HG03460 (cell line): ENCODE measurements around the gene PODNL1.
"Not testable (repeated sequence)": the region's sequence is repeated elsewhere in the genome, so short reads cannot be mapped to it uniquely, and the experiment has no call there.

Experiments
- ATAC-seq: cut with Tn5 transposase; IDR thresholded peaks from one replicate; pipeline ENCODE4 v1.9.1; 2021; ENCODE audit not compliant: unreplicated experiment

Gene PODNL1

DNA sequence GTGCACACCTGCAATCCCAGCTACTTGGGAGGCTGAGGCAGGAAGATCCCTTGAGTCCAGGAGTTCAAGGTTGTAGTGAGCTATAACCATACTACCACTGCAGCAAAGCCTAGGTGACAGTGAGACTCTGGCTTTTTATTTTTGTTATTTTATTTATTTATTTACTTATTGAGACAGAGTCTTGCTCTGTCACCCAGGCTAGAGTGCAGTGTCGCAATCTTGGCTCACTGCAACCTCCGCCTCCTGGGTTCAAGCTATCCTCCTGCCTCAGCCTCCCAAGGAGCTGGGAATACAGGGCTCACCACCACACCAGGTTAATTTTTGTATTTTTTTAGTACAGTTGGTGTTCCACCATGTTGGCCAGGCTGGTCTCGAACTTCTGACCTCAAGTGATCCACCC lies 35.3 kb upstream of the PODNL1 start:
- not testable (repeated sequence) for ATAC-seq

DNA sequence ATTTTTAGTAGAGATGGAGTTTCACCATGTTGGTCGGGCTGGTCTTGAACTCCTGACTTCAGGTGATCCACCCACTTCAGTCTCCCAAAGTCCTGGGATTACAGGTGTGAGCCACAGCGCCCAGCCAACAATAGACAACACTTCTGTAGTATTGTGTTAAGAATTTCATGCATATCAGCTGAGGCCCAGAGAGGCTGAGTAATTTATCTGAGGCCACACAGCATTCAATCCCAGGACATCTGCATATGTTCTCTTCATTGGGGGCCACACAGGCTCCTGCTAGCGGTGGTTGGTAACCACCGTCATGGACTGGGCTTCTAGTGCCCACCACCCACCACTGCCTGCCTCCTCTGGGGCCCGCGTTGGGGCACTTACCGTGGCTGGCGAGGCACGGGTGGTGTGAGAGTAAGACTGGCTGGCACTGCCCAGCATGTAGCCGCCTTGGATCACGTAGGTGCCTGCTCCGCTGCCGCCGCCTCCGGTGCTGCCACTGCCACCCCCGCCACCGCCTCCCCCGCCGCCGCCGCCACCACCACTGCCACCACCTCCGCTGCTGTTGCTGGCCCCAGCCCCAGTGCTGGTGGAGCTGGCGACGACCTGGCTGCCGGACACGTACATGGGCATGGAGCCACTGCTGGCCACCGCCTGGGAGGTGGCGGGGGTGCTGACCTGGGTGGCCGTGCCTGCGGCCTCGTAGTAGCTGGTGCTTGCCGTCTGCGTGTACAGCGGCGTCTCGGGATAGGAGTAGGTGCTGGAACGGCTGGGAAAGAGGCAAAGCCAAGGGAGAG lies 34.3 kb upstream of the PODNL1 start:
- ATAC-seq = no peak

DNA sequence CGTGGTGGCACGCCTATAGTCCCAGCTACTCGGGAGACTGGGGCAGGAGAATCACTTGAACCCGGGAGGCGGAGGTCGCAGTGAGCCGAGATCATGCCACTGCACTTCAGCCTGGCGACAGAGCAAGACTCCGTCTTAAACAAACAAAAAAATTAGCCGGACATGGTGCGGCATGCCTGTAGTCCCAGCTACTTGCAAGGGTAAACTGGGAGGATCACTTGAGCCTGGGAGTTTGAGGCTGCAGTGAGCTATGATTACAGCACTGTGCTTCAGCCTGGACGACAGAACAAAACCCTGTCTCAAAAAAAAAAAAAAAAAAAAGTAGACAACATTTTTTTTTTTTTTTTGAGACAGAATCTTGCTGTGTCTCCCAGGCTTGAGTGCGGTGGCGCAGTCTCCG lies 33.7 kb upstream of the PODNL1 start:
- ATAC-seq = not testable (repeated sequence)

DNA sequence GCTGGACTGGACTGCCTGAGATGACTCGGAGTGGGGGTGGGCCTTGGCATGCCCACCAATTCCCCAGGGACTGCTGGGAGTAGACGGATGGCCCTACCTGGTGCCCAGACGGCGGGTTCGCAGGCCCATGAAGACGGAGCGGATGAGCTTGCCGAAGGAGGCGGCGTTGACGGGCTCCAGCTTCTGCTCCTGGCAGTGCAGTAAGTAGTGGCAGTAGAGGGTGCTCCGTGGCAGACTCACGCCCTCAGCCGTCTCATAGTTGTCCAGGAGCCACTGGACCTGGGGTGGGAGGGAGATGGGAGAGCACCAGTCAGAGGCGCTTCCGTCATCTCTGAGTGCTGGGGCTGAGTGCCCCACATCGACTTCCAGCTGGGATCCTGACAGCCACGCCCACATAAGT lies 31.7 kb upstream of the PODNL1 start:
- ATAC-seq = no peak

DNA sequence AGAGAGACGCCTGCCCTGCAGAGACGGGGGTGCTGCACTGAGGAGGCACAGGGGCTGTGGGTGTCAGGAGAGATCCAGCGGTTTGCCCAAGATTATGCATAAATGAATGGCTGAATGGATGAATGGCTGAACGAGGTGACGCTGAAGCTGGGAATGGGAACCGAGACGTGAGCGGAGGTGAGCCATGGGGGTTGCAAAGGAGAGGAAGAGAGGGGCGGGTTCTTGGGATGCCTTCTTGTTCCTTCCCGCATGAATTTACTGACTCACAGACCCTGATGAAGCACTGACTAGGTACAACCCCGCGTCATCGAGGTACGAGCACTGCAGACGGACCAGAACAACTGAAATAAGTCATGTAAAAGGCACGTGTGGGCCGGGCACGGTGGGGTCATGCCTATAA lies 30.8 kb upstream of the PODNL1 start:
- ATAC-seq = no peak

DNA sequence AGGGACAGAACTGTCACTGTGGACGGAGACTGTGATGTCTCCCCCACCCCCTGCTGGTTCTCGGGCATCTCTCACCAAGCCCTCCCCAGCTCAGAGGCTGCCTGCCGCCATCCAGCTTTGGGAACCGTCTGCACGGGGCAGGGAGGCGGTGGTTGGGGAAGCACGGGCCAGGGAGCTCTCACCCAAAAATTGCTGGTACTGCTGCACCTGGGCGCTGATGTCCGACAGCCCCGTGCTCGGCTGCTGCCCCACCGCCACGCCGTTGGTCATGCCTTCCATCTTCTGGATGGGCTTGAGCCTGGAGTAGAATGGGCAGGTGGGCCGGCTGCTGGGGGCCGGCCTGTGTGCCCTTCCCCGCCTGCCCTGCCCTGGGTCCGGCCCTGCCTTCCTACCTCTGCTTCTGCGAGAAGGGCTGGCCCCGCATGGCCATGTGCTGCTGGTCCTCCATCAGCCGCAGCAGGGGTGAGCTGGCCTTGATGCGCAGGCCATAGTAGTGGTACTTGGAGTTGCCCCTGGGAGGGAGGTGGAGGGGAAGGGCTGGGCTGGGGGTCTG lies 30.2 kb upstream of the PODNL1 start:
- ATAC-seq = no peak

DNA sequence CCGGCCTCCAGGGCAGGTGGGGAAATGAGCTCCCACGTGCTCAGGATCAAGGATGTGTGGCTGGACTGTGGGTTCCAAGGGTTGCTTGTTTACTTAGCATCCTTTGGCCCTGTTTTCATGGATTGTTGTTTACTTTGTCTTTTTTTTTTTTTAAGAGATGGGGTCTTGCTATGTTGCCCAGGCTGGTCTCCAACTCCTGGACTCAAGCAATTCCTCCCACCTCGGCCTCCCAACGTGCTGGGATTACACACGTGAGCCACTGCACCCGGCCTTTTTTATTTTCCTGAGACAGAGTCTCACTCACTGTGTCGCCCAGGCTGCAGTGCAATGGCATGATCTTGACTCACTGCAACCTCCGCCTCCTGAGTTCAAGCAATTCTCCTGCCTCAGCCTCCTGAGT lies 29.0 kb upstream of the PODNL1 start:
- ATAC-seq = not testable (repeated sequence)

DNA sequence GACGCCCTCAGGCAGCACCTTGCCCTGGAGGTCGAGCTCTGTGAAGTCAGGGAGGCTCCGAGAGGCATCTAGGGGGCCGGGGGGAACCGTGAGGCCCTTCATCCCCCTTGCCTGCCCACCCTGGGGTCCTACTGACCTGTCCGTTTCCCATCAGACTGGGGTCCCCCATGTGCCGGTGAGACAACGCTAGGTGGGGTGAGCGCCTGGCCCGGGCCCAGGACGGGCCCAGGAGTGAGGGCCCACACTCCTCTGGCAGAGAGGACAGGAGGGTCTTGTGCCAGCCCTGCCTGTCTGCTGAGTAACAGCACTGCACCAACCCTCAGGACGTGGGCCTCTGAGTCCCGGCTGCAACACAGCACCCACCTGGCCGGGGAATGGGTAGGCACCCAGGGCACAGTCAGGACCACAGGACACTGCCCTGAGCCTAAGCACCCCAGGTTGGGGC lies 28.5 kb upstream of the PODNL1 start:
- ATAC-seq = no peak

DNA sequence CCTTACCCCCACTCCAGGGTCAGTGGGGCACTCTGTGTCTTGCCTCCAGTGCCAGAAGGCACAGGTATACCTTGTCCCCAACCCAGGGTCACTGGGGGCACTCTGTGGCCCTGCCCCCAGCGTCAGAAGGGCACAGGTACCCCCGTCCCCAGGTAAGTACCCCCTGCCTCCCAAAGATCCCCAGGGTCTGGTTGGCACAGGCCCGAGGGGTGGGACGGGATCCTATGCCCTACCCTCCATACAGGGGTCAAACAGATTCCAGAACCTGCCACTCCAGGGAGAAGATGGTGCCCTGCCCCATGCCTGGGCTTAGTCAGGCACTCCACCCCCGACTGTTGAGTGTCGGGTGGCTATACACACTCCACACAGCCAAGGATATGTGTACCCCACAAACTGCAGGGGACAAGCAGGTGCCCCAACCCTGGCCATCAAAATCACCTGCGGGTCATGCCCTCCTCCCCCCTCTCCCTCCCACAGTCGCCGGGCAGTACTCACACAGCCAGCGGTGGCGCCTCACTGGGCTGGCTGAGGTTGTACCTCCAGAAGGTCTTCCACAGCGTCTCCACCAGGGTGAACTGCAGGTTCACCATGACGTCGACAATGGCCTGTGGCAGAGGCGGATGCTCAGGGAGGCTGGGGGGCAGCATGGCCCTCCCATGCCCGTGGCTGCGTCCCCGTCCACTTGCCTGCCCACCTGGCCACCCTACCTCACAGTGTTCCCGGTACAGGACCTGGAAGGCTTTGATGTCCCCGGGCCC lies 27.9 kb upstream of the PODNL1 start:
- no peak for ATAC-seq

DNA sequence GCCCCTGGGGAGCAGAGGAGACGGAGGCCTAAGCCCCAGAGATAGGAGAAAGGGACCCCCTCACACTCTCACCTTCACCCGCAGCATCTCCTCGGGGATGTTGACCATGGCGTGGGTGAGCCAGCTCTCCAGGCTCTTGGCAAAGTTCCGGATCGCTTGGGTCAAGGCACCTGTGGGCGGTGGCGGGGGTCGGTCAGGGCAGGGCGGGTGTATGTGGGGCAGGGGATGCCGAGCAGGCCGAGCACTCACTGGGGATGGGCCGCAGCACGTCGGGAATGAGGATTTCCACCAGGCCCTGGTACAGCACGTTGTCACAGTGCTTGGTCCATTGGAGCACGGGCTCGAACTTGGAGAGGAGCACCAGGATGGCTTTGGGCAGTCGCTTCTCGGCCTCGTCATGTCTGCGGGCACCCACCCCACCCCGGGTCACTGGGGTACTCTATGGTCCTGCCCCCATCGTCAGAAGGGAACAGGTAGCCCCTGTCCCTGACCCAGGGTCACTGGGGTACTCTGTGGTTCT lies 27.2 kb upstream of the PODNL1 start:
- ATAC-seq = no peak

DNA sequence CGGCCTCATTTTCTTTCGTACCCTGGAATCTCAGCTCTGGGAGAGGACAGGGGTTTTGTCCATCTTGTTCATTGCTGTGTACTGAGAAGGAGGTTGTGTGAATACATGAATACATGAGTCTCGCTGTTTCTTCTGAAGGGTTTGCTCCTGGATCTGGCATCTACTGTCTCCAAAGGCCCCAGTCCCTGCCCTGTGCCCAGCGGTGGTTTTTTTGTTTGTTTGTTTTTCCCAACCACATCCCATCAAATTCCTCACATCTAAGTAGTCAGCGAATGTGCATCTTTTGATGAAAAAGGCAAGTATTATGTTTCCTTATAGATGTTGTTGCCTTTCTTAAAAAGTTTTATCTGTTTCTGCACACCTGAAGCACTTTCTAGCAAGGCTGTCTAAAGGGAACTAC lies 26.6 kb upstream of the PODNL1 start:
- no peak for ATAC-seq

DNA sequence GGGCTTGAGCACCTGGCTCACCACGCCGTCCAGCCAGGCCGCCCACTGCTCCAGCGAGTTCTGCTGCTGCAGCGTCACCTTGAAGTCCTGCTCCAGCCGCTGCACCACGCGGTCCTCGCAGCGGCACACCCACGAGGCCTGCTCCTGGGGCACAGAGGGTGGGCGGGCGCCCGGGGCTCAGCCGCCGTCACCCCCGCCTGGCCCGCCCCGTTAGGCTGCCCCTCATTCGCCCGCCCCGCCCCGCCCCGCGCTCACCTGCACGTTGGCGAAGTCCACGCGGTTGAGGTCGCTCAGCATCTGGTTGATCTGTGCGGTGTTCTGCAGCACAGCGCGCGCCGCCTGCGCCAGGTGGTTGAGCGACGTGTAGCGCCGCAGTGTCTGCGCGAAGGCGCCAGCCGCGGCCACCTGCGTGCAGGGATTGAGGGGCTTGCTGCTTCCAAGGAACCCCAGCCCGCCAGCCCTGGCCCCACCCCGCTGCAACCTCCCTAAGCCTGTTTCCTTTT lies 25.4 kb upstream of the PODNL1 start:
- no peak for ATAC-seq

DNA sequence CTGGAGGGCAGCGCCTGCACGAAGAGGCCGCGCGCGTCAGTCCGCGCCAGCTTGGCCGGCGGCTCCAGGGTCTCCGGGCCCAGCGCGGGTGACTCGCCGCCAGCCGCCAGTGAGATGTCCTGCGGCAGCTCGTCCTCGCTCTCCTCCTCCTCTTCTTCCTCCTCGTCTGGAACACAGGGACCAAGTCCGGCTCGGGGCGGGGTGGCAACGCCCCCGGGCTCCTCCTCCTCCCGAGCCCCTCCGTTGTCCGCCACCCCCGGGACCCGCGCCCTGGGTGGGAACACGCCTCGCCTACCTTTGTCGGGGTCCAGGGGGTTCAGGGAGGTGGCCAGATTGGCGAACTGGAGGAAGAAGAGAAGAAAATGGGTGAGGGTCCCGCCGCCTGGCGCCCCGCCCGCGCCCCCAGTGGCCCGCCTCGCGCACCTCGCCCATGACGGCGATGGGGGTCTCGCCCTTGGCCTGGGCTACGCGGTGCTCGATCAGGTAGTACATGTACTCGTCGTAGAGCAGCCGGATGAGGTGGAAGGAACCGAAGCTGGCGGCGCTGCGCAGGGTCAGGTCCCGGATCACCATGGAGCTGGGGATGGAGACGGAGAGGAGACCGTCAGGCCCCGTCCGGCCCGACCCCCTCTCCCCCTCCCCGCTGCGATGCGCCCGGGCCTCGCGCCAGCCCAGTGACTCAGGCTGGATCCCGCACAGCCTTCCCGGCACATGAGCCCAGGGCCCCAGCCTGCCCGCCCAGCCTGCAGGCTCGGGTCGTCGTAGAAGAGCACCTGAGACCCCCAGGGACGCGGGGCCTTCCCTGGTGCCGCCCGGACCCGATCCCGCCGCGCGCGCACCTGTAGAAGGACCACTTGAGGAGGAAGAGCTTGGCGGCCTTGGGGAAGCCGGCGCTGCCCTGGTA lies 24.7 kb upstream of the PODNL1 start:
- no peak for ATAC-seq

DNA sequence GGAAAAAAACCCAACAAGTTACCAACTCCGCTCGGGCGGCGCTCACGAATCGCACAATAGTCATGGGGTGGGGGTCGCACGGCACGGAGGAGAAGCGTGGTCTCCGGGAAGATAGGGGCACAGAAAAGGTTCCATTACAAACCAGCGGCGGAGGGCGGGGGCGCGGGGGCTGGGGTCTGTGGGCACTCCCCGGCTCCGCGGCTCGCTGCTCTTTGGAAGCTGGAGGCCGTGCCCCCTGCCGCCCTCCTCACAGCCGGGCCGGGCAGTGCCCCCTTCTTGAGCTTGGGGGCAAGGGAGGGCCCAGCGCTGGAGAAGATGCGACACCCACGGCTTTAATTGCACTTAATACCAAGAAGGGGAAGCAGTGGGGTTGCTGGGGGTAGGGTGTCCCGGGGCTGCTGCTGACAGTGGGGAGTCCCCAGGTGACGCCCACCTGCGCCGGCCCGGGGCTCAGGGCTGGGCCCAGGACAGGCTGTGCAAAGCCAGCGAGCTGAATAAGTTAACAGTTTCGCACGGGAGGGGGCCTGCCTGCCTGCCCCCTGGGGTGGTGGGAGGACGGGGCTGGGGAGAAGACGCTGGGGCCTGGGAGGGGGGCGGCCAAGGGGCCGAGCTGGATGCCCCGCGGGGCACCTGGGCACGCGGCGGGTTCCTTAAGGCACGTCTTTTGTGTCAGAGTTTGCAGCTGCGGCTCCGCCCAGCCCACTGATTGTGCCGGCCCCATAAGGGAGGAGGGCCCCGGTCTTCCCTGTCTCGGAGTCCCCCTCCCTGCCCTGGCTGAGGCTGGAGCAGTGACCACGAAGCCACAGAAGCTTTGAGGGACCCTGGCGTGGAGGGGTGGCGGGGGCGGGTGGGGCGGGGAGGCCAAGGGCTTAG lies 23.8 kb upstream of the PODNL1 start:
- no peak for ATAC-seq

DNA sequence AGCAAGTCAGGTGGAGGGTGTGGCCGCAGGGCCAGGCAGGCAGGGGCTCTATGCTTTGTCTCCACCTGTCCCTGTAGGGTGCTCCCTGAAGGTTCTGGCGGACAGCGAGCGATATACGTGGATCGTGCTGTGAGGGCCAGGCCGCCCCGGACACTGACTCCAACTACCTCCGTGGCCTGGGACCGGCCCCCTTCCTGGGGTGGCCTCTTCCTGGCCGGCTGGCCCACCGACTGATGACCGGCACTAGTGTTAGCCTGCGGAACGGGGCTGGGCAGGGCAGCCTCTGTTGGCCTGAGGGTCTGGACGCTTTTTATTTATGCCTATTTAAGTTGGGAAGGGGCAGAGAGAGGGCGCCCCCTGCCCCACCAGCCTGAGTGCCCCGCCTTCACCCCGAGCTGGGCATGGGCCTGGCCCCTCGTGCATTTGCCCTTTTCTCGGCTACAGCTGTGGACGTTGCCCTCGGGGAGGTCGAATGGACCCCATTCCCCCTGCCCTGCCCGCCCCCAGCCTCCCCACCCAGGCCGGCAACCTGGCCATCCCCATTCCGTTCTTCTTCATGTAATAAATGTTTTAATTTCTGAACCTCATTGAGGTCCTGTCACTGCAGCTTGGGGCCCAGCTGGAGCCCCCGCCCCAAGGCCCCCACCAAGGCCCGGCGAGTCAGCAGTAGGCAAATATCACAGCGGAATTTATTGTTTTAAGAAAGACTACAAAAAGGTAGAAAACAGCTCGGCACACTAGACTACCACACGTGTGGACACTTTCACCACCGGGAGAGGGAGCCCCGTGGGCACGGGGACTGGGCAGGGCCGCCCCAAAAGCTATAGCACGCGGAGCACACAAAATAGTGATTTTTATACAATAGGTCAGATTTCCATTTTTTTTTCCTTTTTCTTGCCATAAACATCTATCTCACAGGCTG lies 22.9 kb upstream of the PODNL1 start:
- no peak for ATAC-seq

DNA sequence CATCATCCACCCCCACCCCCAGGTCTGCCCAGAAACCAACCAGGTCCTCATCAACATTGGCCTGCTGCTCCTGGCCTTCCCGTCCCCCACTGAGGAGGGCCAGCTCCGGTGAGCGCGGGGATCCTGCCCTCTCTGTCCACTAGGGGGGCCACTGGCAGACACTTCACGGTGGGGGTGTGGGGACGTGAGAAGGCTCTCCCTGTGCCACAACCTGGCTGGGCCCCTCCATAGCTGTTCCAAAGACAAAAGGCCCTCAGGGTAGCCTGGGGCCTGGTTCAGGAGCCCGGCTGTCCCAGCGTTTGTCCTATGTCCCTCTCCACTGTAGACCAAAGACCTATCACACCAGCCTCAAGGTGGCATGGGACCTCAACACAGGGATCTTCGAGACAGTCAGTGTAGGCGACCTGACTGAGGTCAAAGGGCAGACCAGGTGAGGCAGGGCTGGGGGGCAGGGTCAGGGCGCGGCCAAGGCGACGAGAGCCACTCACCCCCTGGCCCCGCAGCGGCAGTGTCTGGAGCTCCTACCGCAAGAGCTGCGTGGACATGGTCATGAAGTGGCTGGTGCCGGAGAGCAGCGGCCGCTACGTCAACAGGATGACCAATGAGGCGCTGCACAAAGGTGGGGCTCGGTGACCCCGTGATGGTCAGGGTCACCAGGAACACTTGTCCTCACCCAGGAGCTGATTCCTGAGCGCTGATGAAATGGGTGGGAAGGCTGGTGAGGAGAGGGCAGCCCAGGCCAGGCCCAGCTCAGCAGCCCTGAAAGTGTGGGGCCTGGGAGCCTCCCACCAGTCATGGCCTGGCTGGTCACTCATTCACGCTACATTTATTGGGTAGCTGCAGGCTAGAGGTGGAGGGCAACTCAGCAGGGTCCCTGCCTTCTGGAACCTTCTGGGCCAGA lies 22.0 kb upstream of the PODNL1 start:
- no peak for ATAC-seq

DNA sequence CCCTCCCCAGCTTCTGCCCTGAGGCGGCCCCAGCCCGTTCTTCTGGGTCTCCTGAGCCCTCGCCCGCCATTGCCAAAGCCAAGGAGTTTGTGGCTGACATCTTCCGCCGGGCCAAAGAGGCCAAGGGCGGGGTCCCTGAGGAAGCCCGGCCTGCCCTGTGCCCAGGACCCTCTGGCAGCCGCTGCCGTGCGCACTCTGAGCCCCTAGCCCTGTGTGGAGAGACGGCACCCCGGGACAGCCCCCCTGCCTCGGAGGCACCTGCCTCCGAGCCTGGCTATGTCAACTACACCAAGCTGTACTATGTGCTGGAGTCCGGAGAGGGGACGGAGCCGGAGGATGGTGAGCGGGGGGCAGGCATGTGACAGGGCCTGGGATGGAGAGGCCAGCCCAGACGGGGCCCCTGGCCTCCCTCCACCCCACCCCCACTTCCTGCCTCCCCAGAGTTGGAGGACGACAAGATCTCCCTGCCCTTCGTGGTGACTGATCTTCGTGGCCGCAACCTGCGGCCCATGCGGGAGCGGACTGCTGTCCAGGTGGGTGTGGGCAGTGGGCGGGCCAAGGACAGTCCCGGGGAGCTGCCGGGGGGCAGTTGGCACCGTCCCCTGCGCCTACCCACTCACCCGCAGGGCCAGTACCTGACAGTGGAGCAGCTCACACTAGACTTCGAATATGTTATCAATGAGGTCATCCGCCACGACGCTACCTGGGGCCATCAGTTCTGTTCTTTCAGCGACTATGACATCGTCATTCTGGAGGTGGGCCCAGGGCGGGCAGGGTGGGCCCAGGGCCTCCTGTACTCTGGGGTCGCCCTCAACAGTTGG lies 21.1 kb upstream of the PODNL1 start:
- ATAC-seq = no peak
